HG03045 (cell line): ENCODE measurements around the gene TMEM255B.
"Not testable (repeated sequence)": the region's sequence is repeated elsewhere in the genome, so short reads cannot be mapped to it uniquely, and the experiment has no call there.

Experiments
- ATAC-seq: cut with Tn5 transposase; IDR thresholded peaks from one replicate; pipeline ENCODE4 v1.9.1; 2021; ENCODE audit warnings: mild to moderate bottlenecking, moderate library complexity; ENCODE audit not compliant: unreplicated experiment

Gene TMEM255B

DNA sequence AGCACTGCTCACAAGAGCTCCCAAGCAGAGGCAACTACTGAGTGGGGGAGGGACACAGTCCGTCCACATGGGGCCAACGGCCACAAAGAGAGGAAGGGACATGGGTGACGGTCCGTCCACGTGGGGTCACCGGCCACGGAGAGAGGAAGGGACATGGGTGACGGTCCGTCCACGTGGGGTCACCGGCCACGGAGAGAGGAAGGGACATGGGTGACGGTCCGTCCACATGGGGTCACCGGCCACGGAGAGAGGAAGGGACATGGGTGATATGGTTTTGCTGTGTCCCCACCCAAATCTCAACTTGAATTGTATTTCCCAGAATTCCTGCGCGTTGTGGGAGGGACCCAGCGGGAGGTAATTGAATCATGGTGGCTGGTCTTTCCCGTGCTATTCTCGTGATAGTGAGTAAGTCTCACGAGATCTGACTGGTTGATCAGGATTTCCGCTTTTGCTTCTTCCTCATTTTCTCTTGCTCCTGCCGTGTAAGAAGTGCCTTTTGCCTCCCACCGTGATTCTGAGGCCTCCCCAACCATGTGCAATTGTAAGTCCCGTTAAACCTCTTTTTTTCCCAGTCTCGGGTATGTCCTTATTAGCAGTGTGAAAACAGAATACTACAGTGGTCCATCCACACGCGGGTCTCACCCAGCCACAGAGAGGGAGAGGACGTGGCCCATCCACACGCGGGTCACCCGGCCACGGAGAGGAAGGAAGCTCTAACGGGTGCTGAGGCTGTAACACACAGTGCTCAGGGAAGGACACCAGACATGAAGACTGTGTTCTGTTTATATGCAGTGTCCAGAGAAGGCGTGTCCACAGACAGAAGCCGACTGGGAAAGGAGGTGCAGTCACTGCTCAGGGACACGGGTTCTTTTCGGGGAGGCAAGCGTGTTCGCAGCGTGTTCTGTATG lies 56.4 kb downstream of the TMEM255B start:
- ATAC-seq = no peak

DNA sequence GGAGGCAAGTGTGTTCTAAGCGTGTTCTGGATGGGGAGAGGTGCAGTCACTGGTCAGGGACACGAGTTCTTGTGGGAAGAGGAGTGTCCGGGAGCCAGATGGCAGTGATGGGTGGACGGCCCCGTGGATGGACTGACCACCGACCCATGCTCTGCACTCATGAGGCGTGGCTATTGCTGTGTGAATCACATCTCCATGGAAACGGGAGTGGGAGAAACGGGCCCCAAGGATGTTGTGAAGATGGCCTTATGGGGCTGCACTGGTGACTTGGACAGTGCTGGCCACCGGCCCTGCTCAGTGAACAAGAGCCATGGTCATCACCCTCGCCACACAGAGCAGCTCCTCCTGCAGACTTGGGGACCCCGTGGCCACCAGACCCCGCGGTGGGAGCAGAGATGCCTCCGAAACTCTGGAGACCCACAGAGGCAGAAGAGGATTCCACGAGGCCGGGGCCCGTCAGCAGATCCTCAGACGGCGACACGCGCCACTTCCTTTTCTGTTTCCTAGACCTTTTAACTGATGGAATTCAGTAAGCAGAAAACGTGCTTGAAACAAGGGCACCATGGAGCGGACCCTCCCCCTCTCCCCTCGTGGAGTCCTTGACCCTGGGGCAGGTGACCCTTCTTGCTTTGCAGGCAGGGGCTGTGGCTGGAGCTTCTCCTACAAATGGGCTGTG lies 57.4 kb downstream of the TMEM255B start:
- no peak for ATAC-seq

DNA sequence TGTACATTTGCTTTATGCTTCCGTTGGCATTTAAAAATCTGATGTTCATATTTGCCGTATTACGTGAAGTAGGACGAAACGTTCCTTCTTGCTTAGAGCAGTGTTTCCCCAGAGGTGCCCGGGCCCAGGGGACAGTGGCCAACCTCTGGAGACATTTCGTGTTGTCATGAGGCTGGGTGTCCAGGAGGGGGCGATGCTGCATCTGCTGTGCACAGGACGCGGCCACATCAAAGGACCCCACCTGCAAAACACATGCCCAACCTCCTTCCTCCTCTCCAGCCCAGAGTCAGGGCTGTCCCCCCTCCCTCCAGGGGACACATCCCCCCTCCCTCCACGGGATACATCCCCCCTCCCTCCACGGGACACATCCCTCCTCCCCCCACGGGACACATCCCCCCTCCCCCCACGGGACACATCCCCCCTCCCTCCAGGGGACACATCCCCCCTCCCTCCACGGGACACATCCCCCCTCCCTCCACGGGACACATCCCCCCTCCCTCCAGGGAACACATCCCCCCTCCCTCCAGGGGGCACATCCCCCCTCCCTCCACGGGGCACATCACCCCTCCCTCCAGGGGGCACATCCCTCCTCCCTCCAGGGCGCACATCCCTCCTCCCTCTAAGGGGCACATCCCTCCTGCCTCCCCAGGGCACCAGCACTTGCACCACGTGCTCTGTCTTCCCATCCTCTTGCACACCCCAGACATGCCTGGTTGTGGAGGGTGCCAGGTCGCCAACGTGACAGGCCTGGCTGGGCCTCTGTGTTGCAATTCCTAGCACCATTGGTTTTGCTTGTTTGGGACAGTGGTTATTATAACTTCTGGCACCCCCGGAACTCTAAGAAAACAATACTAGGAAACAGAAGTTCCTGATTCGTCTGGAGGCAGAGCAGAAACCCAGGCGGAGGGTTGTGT lies 58.2 kb downstream of the TMEM255B start:
- no peak for ATAC-seq

DNA sequence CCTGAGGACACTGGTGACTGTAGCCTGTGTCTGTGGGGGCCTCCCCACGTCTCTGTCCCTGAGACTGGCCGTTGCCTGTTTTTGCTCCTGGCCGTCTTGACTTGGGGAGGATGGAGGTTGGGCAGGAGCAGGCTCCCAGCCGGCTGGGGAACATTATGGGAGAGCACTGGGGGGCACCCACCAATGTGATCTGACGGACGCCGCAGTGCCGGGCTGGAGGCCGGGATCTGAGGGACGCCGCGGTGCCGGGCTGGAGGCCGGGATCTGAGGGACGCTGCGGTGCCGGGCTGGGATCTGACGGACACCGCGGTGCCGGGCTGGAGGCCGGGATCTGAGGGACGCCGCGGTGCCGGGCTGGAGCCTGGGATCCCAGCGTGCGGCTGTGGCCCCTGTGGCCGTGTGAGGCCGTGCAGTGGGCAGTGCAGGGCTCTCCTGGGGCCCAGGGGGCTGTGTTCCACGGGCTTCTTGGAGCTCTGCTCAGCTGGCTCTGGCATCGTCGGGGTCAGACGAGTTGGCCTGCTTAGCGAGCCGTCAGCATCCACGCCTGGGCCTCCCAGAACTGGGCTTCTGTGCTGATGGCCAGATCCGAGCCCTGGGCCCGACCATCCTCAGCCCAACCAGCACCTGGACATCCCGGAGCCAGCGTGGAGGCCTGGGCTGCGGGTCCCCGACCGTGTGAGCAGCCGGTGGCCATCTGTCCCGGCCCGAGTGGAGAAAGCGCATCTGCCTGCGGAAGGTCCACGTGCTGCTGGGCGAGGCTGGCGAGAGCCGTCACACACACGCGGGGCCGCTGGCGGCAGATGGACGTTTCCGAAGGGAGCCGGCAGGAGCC lies 59.0 kb downstream of the TMEM255B start:
- ATAC-seq = no peak

DNA sequence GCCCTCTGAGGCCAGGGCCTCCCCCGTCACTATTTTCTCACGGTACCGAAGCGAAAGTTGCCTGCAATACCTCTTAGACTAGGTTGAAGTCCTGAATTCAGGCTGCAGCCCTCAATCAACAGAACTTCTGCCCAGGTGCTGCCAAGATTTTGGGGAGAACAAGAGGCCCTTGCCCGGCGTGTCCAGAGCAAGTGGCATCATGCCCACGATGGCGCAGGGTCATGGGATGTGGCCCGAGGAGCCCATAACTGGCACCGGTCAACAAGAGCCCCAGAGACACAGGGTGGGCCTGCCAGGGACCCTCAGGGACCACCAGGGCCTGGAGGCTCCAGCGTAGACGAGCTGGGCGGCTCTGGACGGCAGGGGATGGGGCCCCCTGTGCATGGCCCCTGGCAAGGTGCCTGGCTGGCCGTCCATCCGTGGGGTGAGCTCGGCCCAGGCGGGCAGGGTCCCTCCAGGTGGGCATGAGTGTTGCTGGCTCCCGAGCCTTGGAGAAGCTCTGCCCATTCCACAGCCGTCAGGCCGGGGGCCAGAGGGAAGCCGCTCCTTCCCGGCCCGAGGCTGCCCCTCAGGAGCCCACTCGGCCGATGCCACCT lies 59.8 kb downstream of the TMEM255B start:
- no peak for ATAC-seq

DNA sequence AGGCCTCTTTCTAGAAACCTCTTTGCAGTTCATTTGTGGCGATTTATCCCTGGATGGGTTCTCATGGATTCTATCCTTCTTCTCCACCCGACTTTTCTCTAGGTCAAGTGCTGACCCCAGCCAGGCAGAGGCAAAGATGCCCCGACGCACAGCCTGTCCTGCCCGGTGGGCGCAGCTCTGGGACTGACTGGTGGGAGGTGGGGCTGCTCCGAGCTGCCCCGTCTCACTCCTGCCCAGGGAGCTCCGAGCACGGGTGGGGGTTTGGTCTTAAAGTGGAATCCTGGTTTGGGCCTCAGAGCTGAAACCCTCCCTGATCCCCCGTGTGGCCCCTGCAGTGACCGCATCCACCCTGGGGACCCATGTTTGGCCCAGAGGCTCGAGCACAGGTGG lies 60.3 kb downstream of the TMEM255B start:
- no peak for ATAC-seq

DNA sequence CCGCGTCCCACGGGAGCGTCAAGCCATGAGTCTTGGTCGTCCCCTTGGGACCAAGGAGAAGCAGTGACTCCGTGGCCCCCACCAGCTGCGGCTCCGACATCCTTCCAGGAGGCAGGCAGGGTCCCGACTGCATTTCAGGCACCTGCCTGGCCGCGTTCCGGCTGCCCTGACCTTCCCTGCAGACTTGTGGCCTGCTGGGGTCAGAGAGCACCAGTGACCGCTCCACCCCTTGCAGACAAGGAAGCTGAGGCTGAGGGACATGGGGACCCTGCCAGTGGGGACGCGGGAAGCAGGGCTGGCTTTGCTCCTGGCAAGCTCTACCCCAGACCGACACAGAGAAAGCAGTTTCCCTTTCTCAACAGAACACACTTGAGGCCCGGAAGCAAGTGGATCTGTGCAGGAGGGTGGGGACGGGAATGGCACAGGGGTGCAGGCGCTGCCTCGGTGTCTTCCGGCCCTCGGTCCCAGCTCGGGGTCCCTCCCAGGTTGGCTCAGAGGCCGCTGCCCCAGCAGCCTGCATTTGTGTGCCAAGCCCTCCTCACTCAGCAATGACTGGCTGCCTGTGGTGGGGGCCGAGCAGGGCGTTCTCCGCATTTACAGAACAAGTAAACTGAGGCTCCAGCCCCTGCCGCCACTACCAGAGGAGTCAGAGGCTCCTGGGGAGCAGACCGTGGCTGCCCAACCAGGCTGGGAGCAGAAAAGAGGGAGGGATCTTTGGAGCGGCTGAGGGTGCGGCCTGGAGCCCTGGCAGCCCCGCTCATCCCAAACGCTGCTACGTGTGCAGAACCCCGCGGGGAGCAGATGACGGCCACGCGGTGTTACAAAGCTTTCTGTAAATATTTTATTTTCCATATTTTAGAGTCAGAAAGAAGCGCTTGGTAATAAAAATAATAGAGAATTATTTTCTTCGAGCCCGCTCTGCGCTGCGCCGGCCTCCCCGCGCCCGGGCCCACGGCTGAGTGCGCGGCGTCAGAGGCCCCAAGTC lies 61.0 kb downstream of the TMEM255B start:
- no peak for ATAC-seq

DNA sequence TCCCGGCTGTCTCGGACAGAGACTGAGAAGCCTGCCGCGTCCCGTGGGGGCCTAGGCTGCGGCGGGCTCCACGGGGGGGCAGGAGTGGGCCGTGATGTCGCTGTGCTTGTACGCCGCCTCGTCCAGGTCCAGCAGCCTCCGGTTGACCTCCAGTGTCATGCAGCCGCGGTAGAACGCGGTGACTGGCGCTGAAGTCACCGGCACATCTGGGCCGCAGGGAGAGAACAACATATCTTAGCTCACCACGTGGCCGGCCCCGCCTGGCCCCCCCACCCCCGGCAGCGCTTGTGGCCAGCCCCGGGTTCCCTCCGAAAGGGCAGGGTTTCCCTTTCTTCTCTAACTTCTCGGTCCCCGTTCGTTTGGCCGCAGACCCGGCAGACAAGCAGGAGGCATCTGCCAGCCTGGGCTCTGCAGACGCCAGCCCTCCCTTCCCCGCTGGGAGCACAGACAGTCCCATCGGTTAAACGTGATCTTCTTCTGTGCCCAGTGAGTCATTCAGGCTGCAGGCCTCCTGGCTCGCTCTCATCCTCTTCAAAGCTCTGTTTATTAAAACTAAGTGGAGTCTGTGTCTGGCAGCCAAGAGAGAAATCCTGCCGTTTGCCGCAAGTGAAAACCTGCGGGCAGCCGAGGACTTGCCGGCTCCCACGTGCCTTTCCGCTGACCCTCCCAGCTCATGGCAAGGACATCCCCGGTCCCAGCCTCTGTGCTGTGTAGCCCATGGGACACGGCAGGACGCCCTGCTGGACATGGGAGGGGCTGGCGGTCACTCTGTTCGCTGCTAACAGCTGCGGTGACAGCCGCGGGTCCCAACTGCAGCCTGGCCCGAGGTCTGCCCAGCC lies 62.0 kb downstream of the TMEM255B start:
- no peak for ATAC-seq

DNA sequence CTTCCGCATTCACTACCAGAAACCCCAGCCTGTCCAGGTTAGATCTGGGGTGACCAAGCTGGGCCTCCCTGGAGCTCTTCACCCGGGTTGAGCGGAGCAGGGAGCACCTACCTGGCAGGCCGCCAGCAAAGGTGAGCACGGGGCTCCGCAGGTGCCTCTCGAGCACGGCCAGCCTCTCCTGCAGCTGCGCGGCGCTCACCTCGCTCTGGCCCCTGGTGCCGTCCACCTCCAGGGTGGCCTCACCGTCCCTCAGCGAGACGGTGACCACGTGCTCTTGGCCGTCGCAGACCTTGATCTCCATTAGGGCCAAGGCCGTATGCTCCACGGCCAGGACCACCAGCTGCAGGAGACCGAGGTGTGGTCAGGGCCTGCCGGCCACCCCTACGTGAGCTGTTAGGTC lies 62.8 kb downstream of the TMEM255B start:
- no peak for ATAC-seq

DNA sequence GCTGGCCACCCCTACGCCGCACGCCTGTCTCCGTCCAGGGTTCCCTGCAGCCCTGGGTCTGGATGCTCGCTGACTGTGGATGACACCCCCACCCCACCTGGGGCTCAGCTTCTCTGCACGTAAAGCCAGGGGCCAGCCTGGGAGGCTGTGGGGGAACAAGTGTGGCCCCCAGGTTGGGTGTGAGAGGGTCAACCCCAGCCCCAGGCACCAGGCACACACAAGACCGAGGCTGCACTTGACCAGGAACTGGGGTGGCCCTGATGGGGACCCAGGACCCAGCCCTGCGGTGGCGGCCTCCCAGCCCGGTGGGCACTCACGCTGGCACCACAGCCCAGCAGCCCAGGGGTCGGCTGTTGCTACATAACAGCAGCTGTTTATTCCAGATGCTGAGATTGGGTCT lies 63.2 kb downstream of the TMEM255B start:
- ATAC-seq = no peak

DNA sequence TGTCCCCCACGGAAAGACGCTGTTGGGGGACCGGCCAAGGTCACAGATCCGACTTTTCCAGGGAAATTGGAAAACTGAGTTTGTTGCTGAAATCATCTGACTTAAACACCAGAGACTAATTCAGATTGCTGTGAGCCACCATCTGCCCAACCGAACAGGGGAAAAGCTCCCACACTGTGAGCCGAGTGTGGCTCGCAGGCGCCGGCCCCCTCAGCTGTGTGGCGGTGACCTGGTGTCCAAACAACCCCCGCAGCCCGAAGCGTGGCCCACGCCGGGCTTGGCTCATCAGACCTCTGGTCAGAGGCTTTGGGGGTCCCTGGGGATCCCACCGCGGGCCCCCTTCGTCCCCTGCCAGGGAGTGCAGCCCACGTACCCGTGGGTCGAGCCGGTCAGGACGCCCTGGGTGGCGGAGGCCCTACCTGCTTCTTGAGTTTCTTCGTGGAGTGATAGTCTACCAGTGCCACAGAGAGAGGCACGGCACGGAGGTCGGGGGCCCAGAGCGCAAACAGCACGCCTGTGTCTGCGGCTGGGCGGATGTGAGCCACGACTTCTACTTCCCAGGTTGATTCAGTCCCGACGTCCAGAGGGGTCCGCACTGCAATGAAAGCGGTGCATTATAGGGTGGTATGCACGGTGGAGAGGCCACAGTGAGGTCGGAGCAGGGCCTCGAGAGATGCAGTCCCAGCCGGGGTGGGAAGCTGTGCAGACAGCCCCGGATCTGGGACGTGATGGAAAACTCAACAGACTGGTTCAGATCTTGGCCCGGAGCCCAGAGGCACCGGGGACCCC lies 64.1 kb downstream of the TMEM255B start:
- no peak for ATAC-seq

DNA sequence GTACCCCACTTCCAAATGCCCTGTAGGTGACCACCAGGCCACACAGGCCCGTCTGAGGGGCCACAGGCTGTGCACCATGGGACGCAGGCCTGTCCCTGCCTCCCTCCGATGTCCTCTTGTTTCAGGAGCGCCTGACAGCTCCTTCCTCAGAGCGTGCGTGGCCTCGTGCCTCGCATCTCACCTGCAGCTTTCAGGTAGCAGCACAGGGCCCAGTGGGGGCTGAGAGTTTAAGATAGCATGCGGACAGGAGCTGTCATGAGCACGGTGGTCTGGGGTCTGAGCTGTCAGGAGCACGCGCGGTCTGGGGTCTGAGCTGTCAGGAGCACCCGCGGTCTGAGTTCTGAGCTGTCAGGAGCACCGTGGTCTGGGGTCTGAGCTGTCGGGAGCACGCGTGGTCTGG lies 64.7 kb downstream of the TMEM255B start:
- no peak for ATAC-seq

DNA sequence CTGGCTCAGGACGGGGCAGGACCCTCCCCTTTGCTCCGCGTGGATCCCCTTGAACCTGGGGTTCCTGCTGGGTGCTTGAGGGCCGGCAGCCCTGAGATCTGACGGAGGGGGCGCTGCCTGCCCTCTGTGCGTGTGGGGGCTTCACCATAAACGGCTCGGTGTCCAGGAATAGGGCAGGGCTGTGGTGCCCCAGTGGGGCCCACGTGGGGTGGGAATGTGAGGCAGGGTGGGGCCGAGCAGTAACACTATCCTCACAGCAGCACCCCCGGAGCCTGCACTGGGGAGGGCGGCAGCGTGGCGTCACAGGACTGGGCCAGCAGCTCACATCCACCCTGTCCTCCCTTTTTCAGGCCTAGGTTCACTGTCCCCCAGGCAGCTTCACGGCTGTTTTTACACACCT lies 66.8 kb downstream of the TMEM255B start:
- no peak for ATAC-seq

DNA sequence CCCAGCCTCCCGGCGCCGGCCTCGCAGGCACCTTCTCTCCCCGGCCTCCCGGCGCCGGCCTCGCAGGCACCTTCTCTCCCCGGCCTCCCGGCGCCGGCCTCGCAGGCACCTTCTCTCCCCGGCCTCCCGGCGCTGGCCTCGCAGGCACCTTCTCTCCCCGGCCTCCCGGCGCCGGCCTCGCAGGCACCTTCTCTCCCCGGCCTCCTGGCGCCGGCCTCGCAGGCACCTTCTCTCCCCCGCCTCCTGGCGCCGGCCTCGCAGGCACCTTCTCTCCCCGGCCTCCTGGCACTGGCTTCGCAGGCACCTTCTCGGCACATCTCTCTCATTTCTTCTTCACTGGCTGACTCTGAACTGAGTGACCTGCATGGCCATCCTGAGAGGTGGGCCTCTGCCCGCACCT lies 67.4 kb downstream of the TMEM255B start:
- ATAC-seq = not testable (repeated sequence)

DNA sequence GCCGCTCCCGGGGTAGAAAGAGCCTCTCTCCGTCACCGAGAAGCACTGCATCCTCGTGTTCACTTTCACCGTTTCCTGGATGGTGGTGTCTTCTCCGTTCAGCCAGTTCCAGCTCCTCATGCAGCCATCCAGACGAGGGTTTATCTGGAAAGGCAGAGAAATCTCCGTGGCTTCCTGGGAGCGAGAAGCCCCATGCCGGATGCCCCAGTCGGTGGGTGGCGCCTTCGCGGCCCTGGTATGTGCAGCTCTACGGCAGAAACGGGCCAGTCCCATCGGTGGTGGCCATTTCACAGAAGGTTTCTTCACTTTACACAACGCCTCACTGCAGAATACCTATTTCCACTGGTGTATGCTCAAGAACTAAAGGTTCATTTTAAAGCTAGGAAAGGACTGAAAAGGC lies 68.0 kb downstream of the TMEM255B start:
- ATAC-seq = no peak

DNA sequence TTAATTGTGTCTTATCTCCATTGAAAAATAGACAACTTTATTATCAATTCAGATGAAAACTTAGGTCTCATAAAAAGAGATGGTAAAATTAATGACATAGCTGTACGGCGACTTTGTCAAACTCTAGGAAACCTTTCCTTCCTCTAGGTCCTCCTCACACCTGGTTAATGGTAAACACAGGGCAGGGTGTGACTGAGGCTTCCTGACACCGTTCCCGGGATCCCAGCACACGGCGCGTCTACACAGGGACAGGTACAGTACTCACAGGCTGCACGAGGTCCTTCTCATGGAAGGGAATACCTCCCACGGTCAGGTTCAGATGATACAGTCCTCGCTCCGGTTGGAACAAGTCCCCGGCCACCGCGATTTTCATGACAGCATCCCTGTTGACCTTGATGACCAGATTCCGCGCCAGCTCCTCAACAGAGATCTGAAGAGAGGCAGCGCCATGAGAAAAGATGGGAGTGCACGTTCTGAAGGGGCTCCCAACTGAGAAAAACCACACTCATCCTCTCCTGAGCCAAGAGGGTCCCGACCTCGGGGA lies 69.3 kb downstream of the TMEM255B start:
- ATAC-seq = no peak

DNA sequence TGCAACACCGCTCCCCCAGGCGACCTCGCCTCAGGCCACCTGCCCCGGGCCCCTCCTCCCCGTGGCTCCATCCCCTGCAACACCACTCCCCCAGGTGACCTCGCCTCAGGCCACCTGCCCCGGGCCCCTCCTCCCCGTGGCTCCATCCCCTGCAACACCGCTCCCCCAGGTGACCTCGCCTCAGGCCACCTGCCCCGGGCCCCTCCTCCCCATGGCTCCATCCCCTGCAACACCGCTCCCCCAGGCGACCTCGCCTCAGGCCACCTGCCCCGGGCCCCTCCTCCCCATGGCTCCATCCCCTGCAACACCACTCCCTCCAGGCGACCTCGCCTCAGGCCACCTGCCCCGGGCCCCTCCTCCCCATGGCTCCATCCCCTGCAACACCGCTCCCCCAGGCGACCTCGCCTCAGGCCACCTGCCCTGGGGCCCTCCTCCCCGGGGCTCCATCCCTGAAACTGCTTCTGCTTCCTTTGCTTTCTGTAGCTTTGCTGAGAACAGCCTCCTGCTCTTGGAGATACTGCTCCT lies 71.5 kb downstream of the TMEM255B start:
- ATAC-seq = not testable (repeated sequence)
